Pulmonary artery endothelial cell (primary cell): ENCODE results near the gene ACIN1. TPM values are rescaled to one million over a fixed set of nuclear protein-coding genes. Genes with fewer than 3 reads are reported as not detected.

ENCODE experiments used
- DNase-seq: peaks from one replicate; pipeline ENCODE4 v3.0.0-alpha.2; 2011; ENCODE audit warnings: low read depth, low spot score
- total RNA-seq: library from RNA; depleted of rRNA; stranded (reverse); fragments of >200 nt; gene quantifications from 2 replicates; pipeline ENCODE4 v1.2.3, GENCODE V29; 2014

Gene ACIN1
- total RNA-seq, result 62.8 and 98.6 TPM in 2 replicates

- peak; percentile 51 for DNase-seq
Measured at GRCh38 chr14:23094666-23095195, at the start of gene ACIN1. Gene ACIN1 (minus strand): TSS chr14:23095136. CDS start chr14:23095112, 24 bp downstream.

- DNase-seq, result no peak
Measured at GRCh38 chr14:23143911-23144310, 49.0 kb upstream of the ACIN1 start.

- no peak for DNase-seq
Measured at GRCh38 chr14:23142826-23143225, 47.9 kb upstream of the ACIN1 start.

- DNase-seq, result no peak
Measured at GRCh38 chr14:23141706-23142444, 46.9 kb upstream of the ACIN1 start.

- DNase-seq, result no peak
Measured at GRCh38 chr14:23140371-23140770, 45.4 kb upstream of the ACIN1 start.

GRCh38 chr14:23139874-23140273, 44.9 kb upstream of the ACIN1 start:
- no peak for DNase-seq

- no peak for DNase-seq
Measured at GRCh38 chr14:23137813-23138535, 43.0 kb upstream of the ACIN1 start.

GRCh38 chr14:23137192-23137812, 42.4 kb upstream of the ACIN1 start:
- no peak for DNase-seq

GRCh38 chr14:23136566-23137133, 41.7 kb upstream of the ACIN1 start:
- DNase-seq, result no peak

GRCh38 chr14:23132970-23133369, 38.0 kb upstream of the ACIN1 start:
- DNase-seq, result no peak

- DNase-seq, result no peak
Measured at GRCh38 chr14:23131482-23131881, 36.5 kb upstream of the ACIN1 start.

- DNase-seq, result no peak
Measured at GRCh38 chr14:23130871-23131270, 35.9 kb upstream of the ACIN1 start.

- no peak for DNase-seq
Measured at GRCh38 chr14:23129759-23130316, 34.9 kb upstream of the ACIN1 start.

- no peak for DNase-seq
Measured at GRCh38 chr14:23128969-23129758, 34.2 kb upstream of the ACIN1 start.

GRCh38 chr14:23127861-23128260, 32.9 kb upstream of the ACIN1 start:
- no peak for DNase-seq

GRCh38 chr14:23126548-23127278, 31.8 kb upstream of the ACIN1 start:
- no peak for DNase-seq

GRCh38 chr14:23125933-23126524, 31.1 kb upstream of the ACIN1 start:
- no peak for DNase-seq

- no peak for DNase-seq
Measured at GRCh38 chr14:23125011-23125410, 30.1 kb upstream of the ACIN1 start.

- DNase-seq, result no peak
Measured at GRCh38 chr14:23124337-23124954, 29.5 kb upstream of the ACIN1 start.
